HepG2 (cell line): ENCODE results near the gene SEMA4C. TPM values are rescaled to one million over a fixed set of nuclear protein-coding genes. Genes with fewer than 3 reads are reported as not detected.

Experiments
- AFF4 ChIP-seq: sonication (generic); formaldehyde crosslinking; IDR thresholded peaks from 2 replicates; pipeline ENCODE4 v1.4.0; 2020; ENCODE audit warnings: missing genetic modification reagents
- CBX2 ChIP-seq, 2 experiments: fragments of 200-600 bp in 1 of 2; sonication (generic); formaldehyde crosslinking in 1 of 2; IDR thresholded peaks; 2 replicates each; pipeline versions ENCODE4 v1.7.0 to v1.8.1; 2018 to 2022; ENCODE audit warnings: low read depth in 2 of 2, low read length in 1 of 2, mild to moderate bottlenecking in 1 of 2, missing genetic modification reagents in 1 of 2
- DR1 ChIP-seq: sonication (generic); formaldehyde crosslinking; IDR thresholded peaks from 2 replicates; pipeline ENCODE4 v1.8.0; 2021; ENCODE audit warnings: mild to moderate bottlenecking, missing genetic modification reagents, inconsistent platforms
- FIP1L1 ChIP-seq: fragments of 200-400 bp; formaldehyde crosslinking; IDR thresholded peaks from 2 replicates; pipeline ENCODE4 v1.6.1; 2018; ENCODE audit warnings: low read depth, mild to moderate bottlenecking, low read length, moderate library complexity, borderline replicate concordance; ENCODE audit not compliant: insufficient read depth
- FOXO1 ChIP-seq: sonication (generic); formaldehyde crosslinking; IDR thresholded peaks from 2 replicates; pipeline ENCODE4 v1.4.0; 2020; ENCODE audit warnings: missing genetic modification reagents
- IRF1 ChIP-seq: sonication (generic); formaldehyde crosslinking; IDR thresholded peaks from 2 replicates; pipeline ENCODE4 v1.4.0; 2020; ENCODE audit warnings: low read depth, mild to moderate bottlenecking, missing genetic modification reagents
- KLF13 ChIP-seq: sonication (generic); formaldehyde crosslinking; IDR thresholded peaks from 2 replicates; pipeline ENCODE4 v1.4.0; 2020; ENCODE audit warnings: mild to moderate bottlenecking, missing genetic modification reagents
- PAX8 ChIP-seq: sonication (generic); formaldehyde crosslinking; IDR thresholded peaks from 2 replicates; pipeline ENCODE4 v1.8.0; 2022; ENCODE audit warnings: mild to moderate bottlenecking, missing genetic modification reagents, borderline replicate concordance
- POLR2AphosphoS5 ChIP-seq: IDR thresholded peaks from 2 replicates; pipeline ENCODE4 v1.6.1; 2012; ENCODE audit warnings: low read depth, low read length
- STAG1 ChIP-seq: sonication (generic); formaldehyde crosslinking; IDR thresholded peaks from 2 replicates; pipeline ENCODE4 v1.4.0; 2020; ENCODE audit warnings: missing genetic modification reagents
- TAF15 ChIP-seq: fragments of 200-400 bp; formaldehyde crosslinking; IDR thresholded peaks from one replicate; pipeline ENCODE4 v1.6.1; 2018; ENCODE audit warnings: mild to moderate bottlenecking, low read depth, low read length; ENCODE audit not compliant: poor library complexity, severe bottlenecking
- TOPORS ChIP-seq: sonication (generic); formaldehyde crosslinking; IDR thresholded peaks from 2 replicates; pipeline ENCODE4 v1.8.0; 2023; ENCODE audit warnings: mild to moderate bottlenecking, missing genetic modification reagents
- WIZ ChIP-seq: sonication (generic); formaldehyde crosslinking; IDR thresholded peaks from 2 replicates; pipeline ENCODE4 v1.5.1; 2020; ENCODE audit warnings: mild to moderate bottlenecking, missing genetic modification reagents
- ZNF253 ChIP-seq: sonication (generic); formaldehyde crosslinking; IDR thresholded peaks from 2 replicates; pipeline ENCODE4 v1.8.0; 2022; ENCODE audit warnings: mild to moderate bottlenecking, missing genetic modification reagents, borderline replicate concordance
- ZNF367 ChIP-seq: sonication (generic); formaldehyde crosslinking; IDR thresholded peaks from 2 replicates; pipeline ENCODE4 v1.4.0; 2020; ENCODE audit warnings: missing genetic modification reagents, borderline replicate concordance
- ZNF572 ChIP-seq: sonication (generic); formaldehyde crosslinking; IDR thresholded peaks from 2 replicates; pipeline ENCODE4 v1.5.1; 2020; ENCODE audit warnings: mild to moderate bottlenecking, missing genetic modification reagents
- ZNF674 ChIP-seq: sonication (generic); formaldehyde crosslinking; IDR thresholded peaks from 2 replicates; pipeline ENCODE4 v1.5.0; 2020; ENCODE audit warnings: low read depth, mild to moderate bottlenecking, missing genetic modification reagents
- ZNF879 ChIP-seq: sonication (generic); formaldehyde crosslinking; IDR thresholded peaks from 2 replicates; pipeline ENCODE4 v1.8.1; 2023; ENCODE audit warnings: missing genetic modification reagents
- polyA plus RNA-seq, 8 experiments: library from polyadenylated mRNA; depleted of rRNA in 3 of 8; stranded (reverse) in 7 of 8; unstranded in 1 of 8; fragments of >200 nt; fragmentation: Illumina TruSeq in 4 of 8; extraction: Trizol in 4 of 8; gene quantifications; 2 replicates each; pipeline versions ENCODE4 v1.2.1 to v1.2.3, GENCODE V29; 2011 to 2016; ENCODE audit warnings: low read depth in 4 of 8, missing spikeins in 1 of 8, mixed read lengths in 1 of 8; ENCODE audit not compliant: insufficient read depth in 1 of 8
- total RNA-seq, 5 experiments: library from RNA; depleted of rRNA; stranded (reverse); fragments of >200 nt; fragmentation: Illumina TruSeq; extraction: Trizol; gene quantifications; 2 replicates each; pipeline ENCODE4 v1.2.3, GENCODE V29; 2016; ENCODE audit warnings: low read depth in 1 of 5
- TF ChIP-seq, protein P1 (sequence below): sonication (generic); formaldehyde crosslinking; IDR thresholded peaks from 2 replicates; pipeline ENCODE4 v1.9.0; 2021; ENCODE audit warnings: missing genetic modification reagents, borderline replicate concordance
- TF ChIP-seq, protein P2 (sequence below): sonication (generic); formaldehyde crosslinking; IDR thresholded peaks from 2 replicates; pipeline ENCODE4 v1.4.0; 2020; ENCODE audit warnings: missing genetic modification reagents

SEMA4C gene
- total and polyA plus RNA-seq, 2 of the 13 experiments (the other 11 are each of a cell fraction or from before 2014, with no cell fraction given) = 25.9 to 46.6 TPM

DNA sequence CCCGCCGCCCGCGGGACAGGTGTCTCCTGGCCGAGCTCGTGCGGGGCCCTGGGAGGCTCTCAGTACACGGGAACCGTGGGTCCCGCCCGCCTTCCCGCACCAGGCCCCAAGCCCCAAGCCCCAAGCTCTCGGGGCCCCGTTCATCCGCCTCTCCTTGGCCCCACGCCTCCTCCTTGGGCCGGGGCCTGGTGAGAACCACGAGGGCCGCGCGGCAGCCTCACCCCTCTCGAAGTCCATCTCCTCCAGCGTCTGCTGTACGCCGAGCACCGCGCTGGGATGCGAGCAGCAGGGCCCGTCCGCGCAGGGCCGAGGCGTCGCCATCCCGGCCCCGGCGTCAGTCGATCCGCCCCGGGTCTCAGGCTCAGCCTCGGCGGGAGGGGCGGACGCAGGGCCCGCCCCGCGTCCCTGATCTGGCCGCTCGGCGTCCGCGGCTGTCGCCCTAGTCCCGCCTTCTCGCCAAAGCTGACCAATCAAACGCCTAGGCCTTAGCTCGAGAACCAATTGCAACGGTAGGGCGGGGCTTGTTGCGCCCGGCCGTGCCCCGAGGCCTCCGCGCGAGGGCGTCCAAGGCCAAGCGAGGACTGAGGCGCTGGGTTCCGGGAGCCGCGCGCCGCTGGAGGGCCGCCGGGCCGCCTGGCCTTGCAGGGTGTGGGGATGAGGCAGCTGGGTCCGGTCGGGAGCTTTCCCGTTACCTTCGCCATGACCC, 12.1 kb downstream of the SEMA4C start, which contains the start of gene ANKRD39 (continued):
- TF ChIP-seq ZNF674 (CRISPR knock-in tag) (no peak), TAF15 (no peak), ZNF572 (CRISPR knock-in tag) (0 out of 2 replicates have a peak, but pooled peaks have one; percentile 61), PAX8 (CRISPR knock-in tag) (peak; percentile 98; the same call in 1 of the 2 replicates), POLR2AphosphoS5 (peak; percentile 53), ZNF879 (CRISPR knock-in tag) (peak; percentile 91; the same call in 1 of the 2 replicates), IRF1 (CRISPR knock-in tag) (no peak), CBX2 (IDR thresholded peaks at IDR 0.05; ENCODE audit: low read depth, low read length) (no peak), CBX2 (CRISPR knock-in tag; IDR thresholded peaks at IDR 0.05; ENCODE audit: low read depth) (0 out of 2 replicates have a peak, but pooled peaks have one; percentile 51), FIP1L1 (no peak), TOPORS (CRISPR knock-in tag) (peak; percentile 11; the same call in 1 of the 2 replicates), ZNF253 (CRISPR knock-in tag) (no peak; the same call in 1 of the 2 replicates), ZNF367 (CRISPR knock-in tag) (0 out of 2 replicates have a peak, but pooled peaks have one; percentile 60), DR1 (peak; percentile 71), AFF4 (no peak), WIZ (peak; percentile 89; the same call in 1 of the 2 replicates), KLF13 (CRISPR knock-in tag) (peak; percentile 57; the same call in 1 of the 2 replicates), STAG1 (peak; percentile 94), FOXO1 (CRISPR knock-in tag) (peak; percentile 38)
- TF ChIP-seq, protein P1, sequence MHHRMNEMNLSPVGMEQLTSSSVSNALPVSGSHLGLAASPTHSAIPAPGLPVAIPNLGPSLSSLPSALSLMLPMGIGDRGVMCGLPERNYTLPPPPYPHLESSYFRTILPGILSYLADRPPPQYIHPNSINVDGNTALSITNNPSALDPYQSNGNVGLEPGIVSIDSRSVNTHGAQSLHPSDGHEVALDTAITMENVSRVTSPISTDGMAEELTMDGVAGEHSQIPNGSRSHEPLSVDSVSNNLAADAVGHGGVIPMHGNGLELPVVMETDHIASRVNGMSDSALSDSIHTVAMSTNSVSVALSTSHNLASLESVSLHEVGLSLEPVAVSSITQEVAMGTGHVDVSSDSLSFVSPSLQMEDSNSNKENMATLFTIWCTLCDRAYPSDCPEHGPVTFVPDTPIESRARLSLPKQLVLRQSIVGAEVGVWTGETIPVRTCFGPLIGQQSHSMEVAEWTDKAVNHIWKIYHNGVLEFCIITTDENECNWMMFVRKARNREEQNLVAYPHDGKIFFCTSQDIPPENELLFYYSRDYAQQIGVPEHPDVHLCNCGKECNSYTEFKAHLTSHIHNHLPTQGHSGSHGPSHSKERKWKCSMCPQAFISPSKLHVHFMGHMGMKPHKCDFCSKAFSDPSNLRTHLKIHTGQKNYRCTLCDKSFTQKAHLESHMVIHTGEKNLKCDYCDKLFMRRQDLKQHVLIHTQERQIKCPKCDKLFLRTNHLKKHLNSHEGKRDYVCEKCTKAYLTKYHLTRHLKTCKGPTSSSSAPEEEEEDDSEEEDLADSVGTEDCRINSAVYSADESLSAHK = no peak; the same call in 1 of the 2 replicates
- TF ChIP-seq, protein P2, sequence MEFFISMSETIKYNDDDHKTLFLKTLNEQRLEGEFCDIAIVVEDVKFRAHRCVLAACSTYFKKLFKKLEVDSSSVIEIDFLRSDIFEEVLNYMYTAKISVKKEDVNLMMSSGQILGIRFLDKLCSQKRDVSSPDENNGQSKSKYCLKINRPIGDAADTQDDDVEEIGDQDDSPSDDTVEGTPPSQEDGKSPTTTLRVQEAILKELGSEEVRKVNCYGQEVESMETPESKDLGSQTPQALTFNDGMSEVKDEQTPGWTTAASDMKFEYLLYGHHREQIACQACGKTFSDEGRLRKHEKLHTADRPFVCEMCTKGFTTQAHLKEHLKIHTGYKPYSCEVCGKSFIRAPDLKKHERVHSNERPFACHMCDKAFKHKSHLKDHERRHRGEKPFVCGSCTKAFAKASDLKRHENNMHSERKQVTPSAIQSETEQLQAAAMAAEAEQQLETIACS (CRISPR knock-in tag) = no peak; the same call in 1 of the 2 replicates
